K562 (cell line): Measurements from ENCODE around the gene FBXL4. TPM values are rescaled to one million over a fixed set of nuclear protein-coding genes. Genes with fewer than 3 reads are reported as not detected.

ENCODE experiments used
- CBFA2T2 ChIP-seq: fragments of 450-650 bp; conservative IDR thresholded peaks from 2 replicates; pipeline ENCODE4 v1.6.1; 2017; ENCODE audit warnings: mild to moderate bottlenecking
- HMGN3 ChIP-seq: IDR thresholded peaks from 2 replicates; pipeline ENCODE4 v1.6.1; 2011; ENCODE audit warnings: borderline replicate concordance, low read depth, mild to moderate bottlenecking, mixed read lengths, low read length; ENCODE audit not compliant: insufficient read length; ENCODE audit errors: extremely low read depth
- NFE2L1 ChIP-seq: fragments of 450-650 bp; IDR thresholded peaks from 2 replicates; pipeline ENCODE4 v1.6.1; 2016; ENCODE audit warnings: missing genetic modification characterization, low read depth, mild to moderate bottlenecking, missing compliant biosample characterization, moderate library complexity, borderline replicate concordance
- NONO ChIP-seq, 2 experiments: fragments of 200-400 bp in 1 of 2; fragments of 450-650 bp in 1 of 2; formaldehyde crosslinking in 1 of 2; IDR thresholded peaks; 2 replicates each; pipeline ENCODE4 v1.6.1; 2017; ENCODE audit warnings: low read depth in 2 of 2, mild to moderate bottlenecking in 2 of 2, moderate library complexity in 2 of 2, low read length in 1 of 2
- ZNF347 ChIP-seq: fragments of 450-650 bp; formaldehyde crosslinking; IDR thresholded peaks from 2 replicates; pipeline ENCODE4 v1.4.0; 2020; ENCODE audit warnings: low read depth, mild to moderate bottlenecking, moderate library complexity
- polyA plus RNA-seq, 8 experiments: library from polyadenylated mRNA; depleted of rRNA in 4 of 8; stranded (reverse) in 5 of 8; unstranded in 3 of 8; fragments of >200 nt; fragmentation: Nextera tagmentation in 2 of 8; fragmentation: Illumina TruSeq in 1 of 8; extraction: Ambion mirVana in 2 of 8; extraction: Trizol in 1 of 8; gene quantifications; 2 replicates each; pipeline versions ENCODE4 v1.2.1 to v1.2.3, GENCODE V29; 2011 to 2014; ENCODE audit warnings: inconsistent platforms in 1 of 8, missing spikeins in 1 of 8
- total RNA-seq, 7 experiments: library from RNA; depleted of rRNA in 6 of 7; stranded (reverse); fragments of >200 nt in 6 of 7; fragmentation: Illumina TruSeq in 2 of 7; extraction: Trizol in 2 of 7; gene quantifications; 2 replicates each; pipeline versions ENCODE4 v1.2.1 to v1.2.3, GENCODE V29; 2011 to 2021; ENCODE audit warnings: low replicate concordance in 1 of 7
- TF ChIP-seq, protein P1 (sequence below): fragments of 250-450 bp; sonication (Bioruptor Pico); IDR thresholded peaks from 2 replicates; pipeline ENCODE4 v1.5.0; 2021; ENCODE audit warnings: mild to moderate bottlenecking, moderate library complexity
- TF ChIP-seq, protein P2 (sequence below): fragments of 450-650 bp; IDR thresholded peaks from 2 replicates; pipeline ENCODE4 v1.6.1; 2016; ENCODE audit warnings: antibody characterized with exemption
- TF ChIP-seq, protein P3 (sequence below), 2 experiments: fragments of 450-650 bp; formaldehyde crosslinking in 1 of 2; IDR thresholded peaks; 2 replicates each; pipeline versions ENCODE4 v1.4.0 to v1.6.1; 2014 to 2020; ENCODE audit warnings: mild to moderate bottlenecking in 2 of 2, borderline replicate concordance in 1 of 2, low read depth in 1 of 2
- TF ChIP-seq, protein P4 (sequence below): fragments of 250-450 bp; sonication (Bioruptor Pico); IDR thresholded peaks from 2 replicates; pipeline ENCODE4 v1.5.0; 2020; ENCODE audit warnings: mild to moderate bottlenecking

Gene FBXL4
- total and polyA plus RNA-seq, 9 of the 15 experiments (the other 6 are each of a cell fraction or from before 2014, with no cell fraction given) = 4.2 to 23.1 (median 7.7) TPM

DNA sequence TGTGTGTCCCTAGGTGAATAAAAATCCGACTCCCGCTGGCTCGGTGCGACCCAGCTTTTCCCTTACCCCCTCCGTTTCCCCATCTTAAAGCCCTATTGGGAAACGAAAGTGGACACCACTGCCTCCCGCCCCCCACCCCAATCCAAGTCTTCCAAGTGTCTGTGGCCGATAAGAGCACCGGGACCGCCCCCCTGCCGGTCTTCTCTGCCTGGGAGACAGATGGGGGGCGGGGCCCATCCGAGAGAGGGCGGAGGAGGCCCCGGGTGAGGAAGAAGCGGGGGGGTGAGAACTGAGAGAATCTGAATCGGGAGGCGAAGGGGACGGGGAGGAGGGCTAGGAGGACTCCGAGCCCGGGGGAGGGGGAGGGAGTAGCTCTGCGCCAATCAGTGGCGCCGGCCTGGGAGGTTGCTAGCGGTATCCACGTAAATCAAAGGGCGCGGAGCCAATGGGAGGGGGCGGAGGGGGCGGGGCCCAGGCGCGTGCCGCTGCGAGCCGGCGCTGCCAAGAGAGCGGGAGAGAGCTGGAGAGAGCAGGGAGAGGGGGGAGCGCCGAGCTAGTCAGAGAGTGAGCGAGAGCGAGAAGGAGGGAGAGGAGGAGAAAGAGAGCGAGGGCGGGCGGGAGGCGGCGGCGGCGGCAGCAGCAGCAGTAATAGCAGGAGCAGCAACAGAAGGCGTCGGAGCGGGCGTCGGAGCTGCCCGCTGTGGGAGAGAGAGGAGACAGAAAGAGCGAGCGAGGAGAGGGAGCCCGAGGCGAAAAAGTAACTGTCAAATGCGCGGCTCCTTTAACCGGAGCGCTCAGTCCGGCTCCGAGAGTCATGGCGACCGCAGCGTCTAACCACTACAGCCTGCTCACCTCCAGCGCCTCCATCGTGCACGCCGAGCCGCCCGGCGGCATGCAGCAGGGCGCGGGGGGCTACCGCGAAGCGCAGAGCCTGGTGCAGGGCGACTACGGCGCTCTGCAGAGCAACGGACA, 113.4 kb downstream of the FBXL4 start, which contains the start of gene POU3F2 (continued):
- TF ChIP-seq, protein P1, sequence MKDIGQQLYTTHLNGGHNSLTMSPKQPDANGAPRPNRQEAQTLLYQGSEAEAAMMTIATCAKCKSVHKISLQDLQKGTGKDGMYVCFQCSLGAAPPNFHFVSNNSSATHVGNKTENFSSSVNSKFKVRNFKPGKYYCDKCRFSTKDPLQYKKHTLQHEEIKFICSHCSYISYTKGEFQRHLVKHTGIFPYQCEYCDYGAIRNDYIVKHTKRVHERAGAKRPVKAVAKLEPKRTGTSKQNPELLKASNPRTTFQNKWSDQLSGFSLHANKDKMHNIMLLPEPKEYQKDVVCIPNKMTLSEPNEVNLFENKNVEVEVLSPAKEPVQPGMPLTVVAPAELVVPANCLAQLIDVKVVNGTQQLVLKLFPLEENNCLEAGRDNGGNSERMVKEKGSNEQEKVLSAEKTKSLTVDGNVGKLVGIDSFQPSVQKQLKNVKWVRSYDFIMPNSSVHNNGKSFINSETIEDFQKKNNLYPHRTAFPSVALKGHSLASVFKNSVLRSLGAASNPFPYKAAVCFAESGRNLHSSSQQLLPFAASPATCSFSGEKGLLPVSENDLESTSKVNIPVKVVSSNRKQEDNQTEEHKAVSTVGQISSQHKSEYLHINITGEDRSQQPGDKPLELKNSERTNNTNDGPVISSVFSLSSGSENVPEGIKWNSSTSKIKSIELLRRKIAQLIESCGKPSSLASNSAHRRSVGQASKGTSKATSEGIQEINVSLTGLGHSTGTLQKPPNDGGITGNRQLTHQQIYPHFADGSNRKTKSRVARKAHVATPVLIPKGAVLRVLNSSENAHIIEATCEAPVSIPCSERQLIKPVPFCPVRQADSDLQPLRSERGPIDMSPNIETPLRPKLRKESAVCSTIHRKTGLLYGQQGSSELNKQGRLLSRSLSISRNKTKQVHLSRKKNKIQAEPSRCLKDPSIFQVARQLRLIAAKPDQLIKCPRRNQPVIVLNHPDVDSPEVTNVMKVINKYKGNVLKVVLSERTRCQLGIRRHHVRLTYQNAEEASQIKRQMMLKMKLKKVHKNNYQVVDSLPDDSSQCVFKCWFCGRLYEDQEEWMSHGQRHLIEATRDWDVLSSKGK (CRISPR knock-in tag) = no peak
- peak; percentile 69 for TF ChIP-seq CBFA2T2
- TF ChIP-seq NONO (IDR thresholded peaks at IDR 0.05; ENCODE audit: low read depth in 2 of 2, low read length in 1 of 2) = no peak
- TF ChIP-seq, protein P2, sequence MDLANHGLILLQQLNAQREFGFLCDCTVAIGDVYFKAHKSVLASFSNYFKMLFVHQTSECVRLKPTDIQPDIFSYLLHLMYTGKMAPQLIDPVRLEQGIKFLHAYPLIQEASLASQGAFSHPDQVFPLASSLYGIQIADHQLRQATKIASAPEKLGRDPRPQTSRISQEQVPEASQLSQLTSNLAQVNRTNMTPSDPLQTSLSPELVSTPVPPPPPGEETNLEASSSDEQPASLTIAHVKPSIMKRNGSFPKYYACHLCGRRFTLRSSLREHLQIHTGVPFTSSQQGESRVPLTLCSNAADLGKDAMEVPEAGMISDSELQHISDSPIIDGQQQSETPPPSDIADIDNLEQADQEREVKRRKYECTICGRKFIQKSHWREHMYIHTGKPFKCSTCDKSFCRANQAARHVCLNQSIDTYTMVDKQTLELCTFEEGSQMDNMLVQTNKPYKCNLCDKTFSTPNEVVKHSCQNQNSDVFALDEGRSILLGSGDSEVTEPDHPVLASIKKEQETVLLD = no peak
- TF ChIP-seq NFE2L1 (tag) = no peak
- TF ChIP-seq, protein P3, sequence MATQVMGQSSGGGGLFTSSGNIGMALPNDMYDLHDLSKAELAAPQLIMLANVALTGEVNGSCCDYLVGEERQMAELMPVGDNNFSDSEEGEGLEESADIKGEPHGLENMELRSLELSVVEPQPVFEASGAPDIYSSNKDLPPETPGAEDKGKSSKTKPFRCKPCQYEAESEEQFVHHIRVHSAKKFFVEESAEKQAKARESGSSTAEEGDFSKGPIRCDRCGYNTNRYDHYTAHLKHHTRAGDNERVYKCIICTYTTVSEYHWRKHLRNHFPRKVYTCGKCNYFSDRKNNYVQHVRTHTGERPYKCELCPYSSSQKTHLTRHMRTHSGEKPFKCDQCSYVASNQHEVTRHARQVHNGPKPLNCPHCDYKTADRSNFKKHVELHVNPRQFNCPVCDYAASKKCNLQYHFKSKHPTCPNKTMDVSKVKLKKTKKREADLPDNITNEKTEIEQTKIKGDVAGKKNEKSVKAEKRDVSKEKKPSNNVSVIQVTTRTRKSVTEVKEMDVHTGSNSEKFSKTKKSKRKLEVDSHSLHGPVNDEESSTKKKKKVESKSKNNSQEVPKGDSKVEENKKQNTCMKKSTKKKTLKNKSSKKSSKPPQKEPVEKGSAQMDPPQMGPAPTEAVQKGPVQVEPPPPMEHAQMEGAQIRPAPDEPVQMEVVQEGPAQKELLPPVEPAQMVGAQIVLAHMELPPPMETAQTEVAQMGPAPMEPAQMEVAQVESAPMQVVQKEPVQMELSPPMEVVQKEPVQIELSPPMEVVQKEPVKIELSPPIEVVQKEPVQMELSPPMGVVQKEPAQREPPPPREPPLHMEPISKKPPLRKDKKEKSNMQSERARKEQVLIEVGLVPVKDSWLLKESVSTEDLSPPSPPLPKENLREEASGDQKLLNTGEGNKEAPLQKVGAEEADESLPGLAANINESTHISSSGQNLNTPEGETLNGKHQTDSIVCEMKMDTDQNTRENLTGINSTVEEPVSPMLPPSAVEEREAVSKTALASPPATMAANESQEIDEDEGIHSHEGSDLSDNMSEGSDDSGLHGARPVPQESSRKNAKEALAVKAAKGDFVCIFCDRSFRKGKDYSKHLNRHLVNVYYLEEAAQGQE (IDR thresholded peaks at IDR 0.05; ENCODE audit: borderline replicate concordance) = 0 out of 2 replicates have a peak, but pooled peaks have one; percentile 12
- TF ChIP-seq, protein P3 (CRISPR knock-in tag; IDR thresholded peaks at IDR 0.05; ENCODE audit: low read depth) = no peak
- TF ChIP-seq HMGN3 = peak; percentile 52
- TF ChIP-seq, protein P4, sequence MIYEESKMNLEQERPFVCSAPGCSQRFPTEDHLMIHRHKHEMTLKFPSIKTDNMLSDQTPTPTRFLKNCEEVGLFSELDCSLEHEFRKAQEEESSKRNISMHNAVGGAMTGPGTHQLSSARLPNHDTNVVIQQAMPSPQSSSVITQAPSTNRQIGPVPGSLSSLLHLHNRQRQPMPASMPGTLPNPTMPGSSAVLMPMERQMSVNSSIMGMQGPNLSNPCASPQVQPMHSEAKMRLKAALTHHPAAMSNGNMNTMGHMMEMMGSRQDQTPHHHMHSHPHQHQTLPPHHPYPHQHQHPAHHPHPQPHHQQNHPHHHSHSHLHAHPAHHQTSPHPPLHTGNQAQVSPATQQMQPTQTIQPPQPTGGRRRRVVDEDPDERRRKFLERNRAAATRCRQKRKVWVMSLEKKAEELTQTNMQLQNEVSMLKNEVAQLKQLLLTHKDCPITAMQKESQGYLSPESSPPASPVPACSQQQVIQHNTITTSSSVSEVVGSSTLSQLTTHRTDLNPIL = no peak
- no peak for TF ChIP-seq ZNF347 (CRISPR knock-in tag)
